ENCODE measurements around the gene GALK2.

The GALK2 gene

GRCh38 chr15:49169880-49170597, at the start of gene GALK2:
TSS of gene GALK2 (plus strand) at chr15:49170247. CDS start at chr15:49170323, 76 bp downstream.
- FAIRE-seq (no peak), DNase-seq (ENCODE audit: insufficient read length, low spot score) (peak; percentile 81)

DNA sequence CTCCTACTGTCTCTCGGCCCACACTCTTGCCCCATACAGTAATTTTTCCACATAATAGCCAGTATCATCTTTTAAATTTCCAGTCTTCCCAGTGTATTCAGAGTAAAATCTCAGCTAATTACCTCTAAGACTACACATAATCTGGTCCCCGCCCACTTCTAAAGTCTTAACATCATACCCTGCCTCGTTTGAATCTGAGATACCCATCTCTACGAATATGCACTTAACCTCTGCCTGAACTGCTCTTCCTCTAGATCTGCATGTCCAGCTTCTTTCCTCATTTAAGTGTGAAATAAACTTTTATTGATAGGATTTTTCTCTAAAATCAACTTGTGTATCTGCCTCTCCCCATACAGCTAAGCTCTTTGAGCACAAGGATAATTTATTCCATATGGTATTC, 49.2 kb upstream of the GALK2 start:
- DNase-seq (ENCODE audit: insufficient read length, low spot score) (no peak), FAIRE-seq (no peak)

DNA sequence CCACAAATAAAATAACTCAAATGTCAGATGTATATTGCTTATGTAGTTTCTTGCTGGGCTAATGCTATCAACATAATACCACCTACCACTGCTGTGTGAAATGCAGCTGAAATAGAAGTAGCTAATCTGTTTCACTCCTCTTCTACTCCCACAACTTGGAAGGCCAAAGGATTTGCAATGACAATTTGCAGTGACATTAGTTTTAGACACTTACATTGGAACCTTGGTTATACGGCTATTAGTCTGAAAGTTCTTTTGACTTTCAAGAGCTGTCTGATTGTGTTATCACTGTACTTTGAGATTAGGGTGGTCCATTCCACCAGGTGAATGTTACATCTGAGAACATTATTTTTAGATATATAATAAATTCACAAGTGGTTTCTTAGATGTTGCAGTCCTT, 48.1 kb upstream of the GALK2 start:
- FAIRE-seq: no peak
- no peak for DNase-seq (ENCODE audit: insufficient read length, low spot score)

DNA sequence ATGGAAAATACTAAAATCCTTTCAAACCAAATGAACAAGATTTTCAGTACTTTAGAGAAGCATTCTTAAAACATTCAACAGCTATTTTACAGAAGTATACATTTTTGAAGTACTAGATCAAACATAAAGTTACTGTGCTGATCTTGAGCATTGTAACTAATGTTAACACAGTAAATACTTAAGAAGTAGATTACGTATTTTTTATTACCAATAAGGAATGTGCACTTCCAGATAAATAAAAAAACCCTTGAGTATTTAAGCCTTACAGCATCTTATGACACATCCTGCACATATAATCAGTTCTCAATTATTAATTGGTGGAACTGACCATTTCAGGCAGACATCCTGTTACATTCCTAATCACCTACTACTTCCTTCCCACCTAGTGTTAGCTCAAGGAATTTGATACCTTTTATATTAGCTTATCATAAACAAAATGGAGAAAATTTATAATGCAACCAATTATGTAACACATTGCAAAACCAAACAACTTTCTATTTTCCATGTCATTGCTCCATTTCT, 47.4 kb upstream of the GALK2 start:
- FAIRE-seq (no peak), DNase-seq (ENCODE audit: insufficient read length, low spot score) (no peak)

GRCh38 chr15:49124371-49124770, 45.7 kb upstream of the GALK2 start:
- FAIRE-seq: no peak

GRCh38 chr15:49131403-49131802, 38.6 kb upstream of the GALK2 start:
- DNase-seq (ENCODE audit: insufficient read length, low spot score): no peak
- no peak for FAIRE-seq

More at GRCh38 chr15:49124371-49124770, 45.7 kb upstream of the GALK2 start:
- no peak for DNase-seq (ENCODE audit: insufficient read length, low spot score)

DNA sequence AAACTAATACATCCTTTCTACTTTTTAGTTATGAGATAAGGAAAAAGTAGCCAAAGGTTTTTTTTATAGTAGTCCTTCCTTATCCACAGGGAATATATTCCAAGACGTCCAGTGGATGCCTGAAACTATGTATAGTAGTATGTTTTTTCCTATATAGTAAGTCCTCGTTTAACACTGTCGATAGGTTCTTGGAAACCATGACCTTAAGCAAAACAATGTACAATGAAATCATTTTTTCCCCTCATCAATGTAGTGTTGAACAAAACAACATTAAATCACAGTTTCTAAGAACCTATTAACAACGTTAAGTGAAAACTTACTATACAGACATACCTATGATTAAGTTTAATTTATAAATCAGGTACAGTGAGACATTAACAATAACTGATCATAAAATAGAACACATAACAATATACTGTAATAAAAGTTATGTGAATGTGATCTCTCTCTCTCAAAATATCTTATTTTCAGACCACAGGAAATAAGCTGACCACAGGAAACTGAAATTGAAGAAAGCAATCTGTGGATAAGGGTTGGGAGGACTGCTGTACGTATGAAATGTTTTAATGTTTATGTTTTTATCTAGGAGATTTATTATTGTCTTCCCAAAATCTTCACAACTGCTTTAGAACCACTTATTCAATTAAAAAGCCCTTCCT, 35.2 kb upstream of the GALK2 start:
- FAIRE-seq: no peak
- DNase-seq (ENCODE audit: insufficient read length, low spot score): no peak

- DNase-seq (ENCODE audit: insufficient read length, low spot score): no peak
- no peak for FAIRE-seq
These were observed 34.6 kb upstream of the GALK2 start for GRCh38 chr15:49135342-49135857.

GRCh38 chr15:49135911-49136310, 34.1 kb upstream of the GALK2 start:
- peak; percentile 23 for DNase-seq (ENCODE audit: insufficient read length, low spot score)

DNA sequence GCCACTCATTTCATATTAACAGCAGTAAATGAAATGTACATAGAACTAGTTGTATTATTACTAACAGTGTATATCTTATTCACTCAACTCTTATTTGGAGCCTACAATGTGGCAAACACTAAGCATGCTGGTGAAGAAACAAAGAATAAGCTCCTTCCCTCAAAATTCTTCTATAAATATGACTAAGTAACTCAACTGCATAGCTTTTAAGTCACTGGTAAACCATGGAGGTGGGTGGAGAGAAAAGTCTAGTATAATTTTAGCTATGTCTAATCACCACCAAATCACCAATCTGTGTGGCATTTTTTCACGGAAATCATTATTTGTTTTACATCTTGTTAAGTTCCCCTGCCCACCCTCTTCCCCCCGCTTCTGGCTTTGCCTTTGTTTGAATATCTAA, 32.2 kb upstream of the GALK2 start:
- DNase-seq (ENCODE audit: insufficient read length, low spot score) (no peak), FAIRE-seq (no peak)

More at GRCh38 chr15:49135911-49136310, 34.1 kb upstream of the GALK2 start:
- FAIRE-seq: no peak

DNA sequence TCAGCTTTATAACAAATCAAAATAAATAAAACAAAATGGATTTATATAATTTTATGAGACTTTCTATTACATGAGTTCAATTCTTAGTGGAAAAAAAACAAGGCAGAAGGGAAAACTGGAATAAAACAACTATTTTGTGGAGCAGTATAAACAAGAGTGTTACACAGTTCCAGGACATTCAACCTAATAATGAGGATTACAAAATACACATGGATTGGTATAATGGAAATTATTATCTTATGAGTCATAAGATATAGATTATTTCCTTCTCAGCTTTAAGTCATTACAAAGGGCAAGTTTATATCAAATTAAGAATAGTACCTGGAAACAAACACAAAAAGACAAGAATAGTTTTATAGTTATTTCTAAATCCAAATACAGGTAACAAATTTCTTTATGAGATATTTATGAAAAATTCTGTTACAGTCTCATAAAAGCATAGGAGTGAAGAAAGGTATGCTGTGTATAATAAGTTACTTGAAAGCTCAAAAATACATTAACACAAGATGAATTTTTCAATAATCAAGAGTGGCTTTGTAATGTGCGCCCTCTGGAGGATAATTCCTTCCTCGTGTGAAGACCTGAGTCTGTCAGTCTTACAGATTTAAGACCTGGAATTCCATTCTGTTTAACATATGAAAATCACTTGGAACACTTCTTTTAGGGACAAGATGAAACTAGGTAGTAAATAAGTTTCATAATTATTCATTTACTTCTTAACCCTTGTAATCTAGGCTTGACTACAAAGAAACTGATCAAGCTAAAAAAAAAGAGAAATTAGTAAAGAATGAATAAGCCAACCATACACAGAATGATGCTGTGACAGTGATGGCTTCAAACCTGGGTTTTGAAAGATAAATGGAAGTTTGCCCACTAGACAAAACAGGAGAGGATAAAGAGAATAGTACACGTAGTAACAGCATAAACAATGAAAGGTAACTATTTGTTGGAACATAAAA, 24.1 kb upstream of the GALK2 start:
- no peak for FAIRE-seq
- peak; percentile 46 for DNase-seq (ENCODE audit: insufficient read length, low spot score)

GRCh38 chr15:49148298-49148697, 21.7 kb upstream of the GALK2 start:
- DNase-seq (ENCODE audit: insufficient read length, low spot score) (no peak), FAIRE-seq (no peak)

DNA sequence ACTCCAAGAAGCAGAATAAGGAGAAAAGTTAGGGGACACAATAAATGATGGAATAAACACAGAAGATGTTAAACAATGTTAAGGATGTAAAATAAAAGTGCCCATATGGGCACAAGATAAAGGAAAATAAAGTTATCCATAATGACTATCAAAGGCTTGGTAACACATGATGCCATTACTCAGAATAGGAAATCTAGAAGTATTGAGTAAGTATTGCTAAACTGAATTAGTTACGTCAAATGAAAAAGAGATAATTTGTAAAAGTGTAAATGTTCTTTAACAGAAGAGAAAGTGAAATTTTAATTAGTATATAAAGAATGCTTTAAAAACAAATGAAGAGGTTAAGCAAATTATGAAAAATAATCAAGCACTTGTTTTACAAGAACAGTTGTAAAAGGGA, 21.3 kb upstream of the GALK2 start:
- FAIRE-seq (no peak), DNase-seq (ENCODE audit: insufficient read length, low spot score) (no peak)

GRCh38 chr15:49151831-49152230, 18.2 kb upstream of the GALK2 start:
- FAIRE-seq (no peak), DNase-seq (ENCODE audit: insufficient read length, low spot score) (no peak)

GRCh38 chr15:49152552-49153312, 17.3 kb upstream of the GALK2 start:
- DNase-seq (ENCODE audit: insufficient read length, low spot score): no peak
- FAIRE-seq: no peak

- DNase-seq (ENCODE audit: insufficient read length, low spot score) (no peak), FAIRE-seq (no peak)
These were observed 15.7 kb upstream of the GALK2 start for GRCh38 chr15:49154359-49154758.

DNA sequence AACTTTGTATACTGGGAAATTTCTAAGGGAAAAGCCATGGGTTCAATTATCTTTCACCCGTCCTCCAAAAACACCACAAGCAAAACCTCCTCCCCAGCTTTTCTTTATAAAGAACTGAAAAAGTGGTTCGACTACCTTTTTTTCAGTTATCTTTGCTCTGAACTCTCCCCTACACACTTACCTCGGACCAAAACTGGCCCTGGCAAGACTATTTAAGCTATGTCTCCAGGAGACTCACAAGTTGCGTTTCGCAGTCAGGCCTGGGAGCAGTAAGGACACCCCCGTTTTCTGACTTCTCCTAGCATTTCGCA, 15.3 kb upstream of the GALK2 start:
- no peak for FAIRE-seq
- no peak for DNase-seq (ENCODE audit: insufficient read length, low spot score)

DNA sequence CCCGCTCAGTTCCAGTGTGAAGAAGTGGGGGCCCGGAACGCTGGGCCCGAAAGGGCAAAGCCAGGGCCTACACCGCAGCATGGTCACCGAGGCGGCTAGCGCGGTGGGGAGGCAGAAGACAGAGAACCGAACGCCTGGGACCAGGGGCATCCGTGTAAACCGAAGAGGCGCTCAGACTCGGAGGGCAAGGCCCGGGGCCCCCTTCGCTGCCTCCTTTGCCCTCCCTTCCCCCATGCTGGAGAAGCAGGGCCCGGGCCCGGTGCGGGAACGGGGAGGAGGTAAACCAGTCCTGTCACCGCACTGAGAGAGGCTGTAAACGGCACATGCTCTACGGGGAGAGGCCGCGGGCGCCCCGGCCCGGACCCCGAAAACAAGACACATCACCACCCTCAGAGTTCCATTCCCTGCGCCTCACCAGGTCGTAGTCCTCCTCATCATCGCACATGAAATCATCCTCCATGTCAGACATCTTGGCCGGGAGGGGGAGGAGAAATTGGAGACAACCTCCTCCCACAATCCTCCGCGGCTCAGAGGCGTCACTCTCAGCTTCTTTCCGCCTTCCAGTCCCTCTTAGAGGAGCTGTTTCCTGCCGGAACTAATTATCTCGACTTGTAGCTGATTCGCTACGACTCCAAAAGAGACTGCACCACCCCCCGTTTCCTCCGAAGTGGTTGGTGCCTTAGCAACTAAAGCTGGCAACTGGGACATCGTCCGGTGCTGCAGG, 14.8 kb upstream of the GALK2 start, which contains the start of gene COPS2:
COPS2 (minus strand) TSS at position 490 of the 724 bp plus-strand sequence; CDS start at position 469, 21 bp downstream.
- peak; percentile 59 for FAIRE-seq
- DNase-seq (ENCODE audit: insufficient read length, low spot score): peak; percentile 79
